ENCODE results near the gene PRKAG3. TPM values are rescaled to one million over a fixed set of nuclear protein-coding genes. Genes with fewer than 3 reads are reported as not detected.

The PRKAG3 gene
- polyA plus RNA-seq, 2 donors = 0.02 TPM; not detected in 1

GRCh38 chr2:218865999-218866398, 34.4 kb upstream of the PRKAG3 start:
- WGBS, 2 donors = 43 to 57% methylated on average over 3 to 6 of the region's 6 CpGs
- Histone ChIP-seq H3K9me3 (ENCODE audit: control insufficient read depth in 2 of 2, insufficient read depth in 1 of 2, low read depth in 1 of 2, low read length in 1 of 2) (no peaks in the 10 kb centered on the region), H3K27ac (ENCODE audit: low read depth in 2 of 2, low read length in 1 of 2) (no peak overlapping the region), H3K4me1 (ENCODE audit: control insufficient read depth in 2 of 2, insufficient read depth in 2 of 2, low read length in 1 of 2) (peaks cover under 1 to 5% of the 10 kb centered on the region in 2 donors), H3K4me3 (ENCODE audit: low read depth in 1 of 2, low read length in 2 of 2) (no peak overlapping the region), H3K27me3 (ENCODE audit: control insufficient read depth in 1 of 2, insufficient read depth in 2 of 2, low read length in 2 of 2) (no peaks in the 10 kb centered on the region), H3K36me3 (ENCODE audit: control insufficient read depth in 2 of 2, insufficient read depth in 2 of 2, low read length in 1 of 2) (no peaks in the 10 kb centered on the region)

GRCh38 chr2:218865396-218865795, 33.8 kb upstream of the PRKAG3 start:
- no peak overlapping the region for H3K4me3 ChIP-seq (ENCODE audit: low read depth in 1 of 2, low read length in 2 of 2)
- no peaks in the 10 kb centered on the region for H3K36me3 ChIP-seq (ENCODE audit: control insufficient read depth in 2 of 2, insufficient read depth in 2 of 2, low read length in 1 of 2)
- 63 to 68% methylated on average over 4 of the region's 4 CpGs for WGBS, 2 donors
- H3K27ac ChIP-seq (ENCODE audit: low read depth in 2 of 2, low read length in 1 of 2) = no peak overlapping the region
- peaks cover 0 to 5% of the 10 kb centered on the region in 2 donors for H3K4me1 ChIP-seq (ENCODE audit: control insufficient read depth in 2 of 2, insufficient read depth in 2 of 2, low read length in 1 of 2)
- H3K27me3 ChIP-seq (ENCODE audit: control insufficient read depth in 1 of 2, insufficient read depth in 2 of 2, low read length in 2 of 2) = no peaks in the 10 kb centered on the region
- H3K9me3 ChIP-seq (ENCODE audit: control insufficient read depth in 2 of 2, insufficient read depth in 1 of 2, low read depth in 1 of 2, low read length in 1 of 2) = no peaks in the 10 kb centered on the region

GRCh38 chr2:218863021-218863520, 31.5 kb upstream of the PRKAG3 start:
- H3K27me3 ChIP-seq (ENCODE audit: control insufficient read depth in 1 of 2, insufficient read depth in 2 of 2, low read length in 2 of 2) = peaks cover 0 to 7% of the 10 kb centered on the region in 2 donors
- H3K27ac ChIP-seq (ENCODE audit: low read depth in 2 of 2, low read length in 1 of 2) = no peak overlapping the region
- H3K36me3 ChIP-seq (ENCODE audit: control insufficient read depth in 2 of 2, insufficient read depth in 2 of 2, low read length in 1 of 2) = no peaks in the 10 kb centered on the region
- peaks cover 0 to 12% of the 10 kb centered on the region in 2 donors for H3K4me1 ChIP-seq (ENCODE audit: control insufficient read depth in 2 of 2, insufficient read depth in 2 of 2, low read length in 1 of 2)
- H3K4me3 ChIP-seq (ENCODE audit: low read depth in 1 of 2, low read length in 2 of 2) = no peak overlapping the region
- WGBS, 2 donors = 56 to 72% methylated on average over 3 of the region's 3 CpGs
- no peaks in the 10 kb centered on the region for H3K9me3 ChIP-seq (ENCODE audit: control insufficient read depth in 2 of 2, insufficient read depth in 1 of 2, low read depth in 1 of 2, low read length in 1 of 2)

GRCh38 chr2:218861645-218862318, 30.2 kb upstream of the PRKAG3 start:
- Histone ChIP-seq H3K27me3 (ENCODE audit: control insufficient read depth in 1 of 2, insufficient read depth in 2 of 2, low read length in 2 of 2) (peaks cover 0 to 7% of the 10 kb centered on the region in 2 donors), H3K9me3 (ENCODE audit: control insufficient read depth in 2 of 2, insufficient read depth in 1 of 2, low read depth in 1 of 2, low read length in 1 of 2) (no peaks in the 10 kb centered on the region), H3K27ac (ENCODE audit: low read depth in 2 of 2, low read length in 1 of 2) (no peak overlapping the region), H3K4me3 (ENCODE audit: low read depth in 1 of 2, low read length in 2 of 2) (no peak overlapping the region), H3K36me3 (ENCODE audit: control insufficient read depth in 2 of 2, insufficient read depth in 2 of 2, low read length in 1 of 2) (no peaks in the 10 kb centered on the region), H3K4me1 (ENCODE audit: control insufficient read depth in 2 of 2, insufficient read depth in 2 of 2, low read length in 1 of 2) (peaks cover 0 to 7% of the 10 kb centered on the region in 2 donors)
- WGBS, 2 donors = 66 to 70% methylated on average over 7 of the region's 7 CpGs

- Histone ChIP-seq H3K4me3 (ENCODE audit: low read depth in 1 of 2, low read length in 2 of 2) (no peak overlapping the region), H3K27me3 (ENCODE audit: control insufficient read depth in 1 of 2, insufficient read depth in 2 of 2, low read length in 2 of 2) (peaks cover 0 to 7% of the 10 kb centered on the region in 2 donors), H3K36me3 (ENCODE audit: control insufficient read depth in 2 of 2, insufficient read depth in 2 of 2, low read length in 1 of 2) (no peaks in the 10 kb centered on the region), H3K9me3 (ENCODE audit: control insufficient read depth in 2 of 2, insufficient read depth in 1 of 2, low read depth in 1 of 2, low read length in 1 of 2) (no peaks in the 10 kb centered on the region), H3K4me1 (ENCODE audit: control insufficient read depth in 2 of 2, insufficient read depth in 2 of 2, low read length in 1 of 2) (peaks cover 0 to 7% of the 10 kb centered on the region in 2 donors), H3K27ac (ENCODE audit: low read depth in 2 of 2, low read length in 1 of 2) (no peak overlapping the region)
- WGBS, 2 donors = 2 to 3% methylated on average over 21 of the region's 21 CpGs
Observed at GRCh38 chr2:218860950-218861381, 29.4 kb upstream of the PRKAG3 start.

GRCh38 chr2:218859988-218860831, 28.6 kb upstream of the PRKAG3 start:
- Histone ChIP-seq H3K4me1 (ENCODE audit: control insufficient read depth in 2 of 2, insufficient read depth in 2 of 2, low read length in 1 of 2) (peaks cover 0 to 7% of the 10 kb centered on the region in 2 donors), H3K27ac (ENCODE audit: low read depth in 2 of 2, low read length in 1 of 2) (no peak overlapping the region), H3K9me3 (ENCODE audit: control insufficient read depth in 2 of 2, insufficient read depth in 1 of 2, low read depth in 1 of 2, low read length in 1 of 2) (no peaks in the 10 kb centered on the region), H3K27me3 (ENCODE audit: control insufficient read depth in 1 of 2, insufficient read depth in 2 of 2, low read length in 2 of 2) (peaks cover 0 to 11% of the 10 kb centered on the region in 2 donors), H3K4me3 (ENCODE audit: low read depth in 1 of 2, low read length in 2 of 2) (peak overlapping the region; percentile 26), H3K36me3 (ENCODE audit: control insufficient read depth in 2 of 2, insufficient read depth in 2 of 2, low read length in 1 of 2) (no peaks in the 10 kb centered on the region)
- 3 to 4% methylated on average over 47 of the region's 47 CpGs for WGBS, 2 donors

GRCh38 chr2:218859556-218859987, 28.0 kb upstream of the PRKAG3 start, which contains the start of gene WNT6:
Gene WNT6 (plus strand): TSS chr2:218859805. CDS start chr2:218860038, 233 bp downstream.
- WGBS, 2 donors = 1% methylated on average over 50 to 64 of the region's 64 CpGs
- H3K9me3 ChIP-seq (ENCODE audit: control insufficient read depth in 2 of 2, insufficient read depth in 1 of 2, low read depth in 1 of 2, low read length in 1 of 2) = no peaks in the 10 kb centered on the region
- H3K36me3 ChIP-seq (ENCODE audit: control insufficient read depth in 2 of 2, insufficient read depth in 2 of 2, low read length in 1 of 2) = no peaks in the 10 kb centered on the region
- H3K27me3 ChIP-seq (ENCODE audit: control insufficient read depth in 1 of 2, insufficient read depth in 2 of 2, low read length in 2 of 2) = peaks cover 0 to 11% of the 10 kb centered on the region in 2 donors
- peak within 1 kb of the TSS; percentile 26 for H3K4me3 ChIP-seq (ENCODE audit: low read depth in 1 of 2, low read length in 2 of 2)
- H3K4me1 ChIP-seq (ENCODE audit: control insufficient read depth in 2 of 2, insufficient read depth in 2 of 2, low read length in 1 of 2) = peaks cover 0 to 7% of the 10 kb centered on the region in 2 donors
- H3K27ac ChIP-seq (ENCODE audit: low read depth in 2 of 2, low read length in 1 of 2) = no peak within 1 kb of the TSS

GRCh38 chr2:218858671-218859555, 27.3 kb upstream of the PRKAG3 start:
- Histone ChIP-seq H3K4me1 (ENCODE audit: control insufficient read depth in 2 of 2, insufficient read depth in 2 of 2, low read length in 1 of 2) (peaks cover 0 to 7% of the 10 kb centered on the region in 2 donors), H3K36me3 (ENCODE audit: control insufficient read depth in 2 of 2, insufficient read depth in 2 of 2, low read length in 1 of 2) (no peaks in the 10 kb centered on the region), H3K27ac (ENCODE audit: low read depth in 2 of 2, low read length in 1 of 2) (no peak overlapping the region), H3K4me3 (ENCODE audit: low read depth in 1 of 2, low read length in 2 of 2) (peak overlapping the region in 1 of 2 donors; percentile 21), H3K27me3 (ENCODE audit: control insufficient read depth in 1 of 2, insufficient read depth in 2 of 2, low read length in 2 of 2) (peaks cover 0 to 11% of the 10 kb centered on the region in 2 donors), H3K9me3 (ENCODE audit: control insufficient read depth in 2 of 2, insufficient read depth in 1 of 2, low read depth in 1 of 2, low read length in 1 of 2) (no peaks in the 10 kb centered on the region)
- WGBS, 2 donors = 6% methylated on average over 51 of the region's 51 CpGs

- H3K4me1 ChIP-seq (ENCODE audit: control insufficient read depth in 2 of 2, insufficient read depth in 2 of 2, low read length in 1 of 2) = peaks cover 0 to 7% of the 10 kb centered on the region in 2 donors
- no peak overlapping the region for H3K4me3 ChIP-seq (ENCODE audit: low read depth in 1 of 2, low read length in 2 of 2)
- H3K36me3 ChIP-seq (ENCODE audit: control insufficient read depth in 2 of 2, insufficient read depth in 2 of 2, low read length in 1 of 2) = no peaks in the 10 kb centered on the region
- WGBS, 2 donors = 13 to 23% methylated on average over 1 of the region's 1 CpG
- H3K27ac ChIP-seq (ENCODE audit: low read depth in 2 of 2, low read length in 1 of 2) = no peak overlapping the region
- no peaks in the 10 kb centered on the region for H3K9me3 ChIP-seq (ENCODE audit: control insufficient read depth in 2 of 2, insufficient read depth in 1 of 2, low read depth in 1 of 2, low read length in 1 of 2)
- H3K27me3 ChIP-seq (ENCODE audit: control insufficient read depth in 1 of 2, insufficient read depth in 2 of 2, low read length in 2 of 2) = peaks cover 0 to 11% of the 10 kb centered on the region in 2 donors
Observed at GRCh38 chr2:218858138-218858445, 26.5 kb upstream of the PRKAG3 start.

Data from esophagus (tissue), 2 donors.